Measurements from ENCODE around the gene GALK2.

The GALK2 gene

GRCh38 chr15:49372366-49372765 is 202.3 kb downstream of the GALK2 start:
- H3K4me3 ChIP-seq (ENCODE audit: low read depth in 1 of 2, low read length in 2 of 2) = no peak overlapping the region
- H3K36me3 ChIP-seq (ENCODE audit: control insufficient read depth in 1 of 2, insufficient read depth in 2 of 2, low read length in 2 of 2) = no peaks in the 10 kb centered on the region
- no peak overlapping the region for H3K9ac ChIP-seq (ENCODE audit: low read depth in 1 of 2, low read length in 2 of 2)
- no peaks in the 10 kb centered on the region for H3K27me3 ChIP-seq (ENCODE audit: control insufficient read depth in 1 of 2, insufficient read depth in 2 of 2, low read length in 2 of 2)
- no peak overlapping the region for H3K27ac ChIP-seq (ENCODE audit: low read depth, low read length)
- H3K4me1 ChIP-seq (ENCODE audit: control insufficient read depth in 1 of 2, insufficient read depth in 2 of 2, low read length in 2 of 2) = no peaks in the 10 kb centered on the region
- no peaks in the 10 kb centered on the region for H3K9me3 ChIP-seq (ENCODE audit: control insufficient read depth in 1 of 2, low read length in 2 of 2)

- Histone ChIP-seq H3K27me3 (ENCODE audit: control insufficient read depth in 1 of 2, insufficient read depth in 2 of 2, low read length in 2 of 2) (no peaks in the 10 kb centered on the region), H3K4me1 (ENCODE audit: control insufficient read depth in 1 of 2, insufficient read depth in 2 of 2, low read length in 2 of 2) (no peaks in the 10 kb centered on the region), H3K9ac (ENCODE audit: low read depth in 1 of 2, low read length in 2 of 2) (no peak overlapping the region), H3K36me3 (ENCODE audit: control insufficient read depth in 1 of 2, insufficient read depth in 2 of 2, low read length in 2 of 2) (no peaks in the 10 kb centered on the region), H3K9me3 (ENCODE audit: control insufficient read depth in 1 of 2, low read length in 2 of 2) (no peaks in the 10 kb centered on the region), H3K27ac (ENCODE audit: low read depth, low read length) (no peak overlapping the region), H3K4me3 (ENCODE audit: low read depth in 1 of 2, low read length in 2 of 2) (no peak overlapping the region)
These were observed 209.9 kb downstream of the GALK2 start for GRCh38 chr15:49379996-49380395.

GRCh38 chr15:49380912-49381311 is 210.9 kb downstream of the GALK2 start:
- H3K9ac ChIP-seq (ENCODE audit: low read depth in 1 of 2, low read length in 2 of 2) = no peak overlapping the region

More at GRCh38 chr15:49380912-49381311, 210.9 kb downstream of the GALK2 start:
- H3K4me1 ChIP-seq (ENCODE audit: control insufficient read depth in 1 of 2, insufficient read depth in 2 of 2, low read length in 2 of 2) = no peaks in the 10 kb centered on the region
- H3K9me3 ChIP-seq (ENCODE audit: control insufficient read depth in 1 of 2, low read length in 2 of 2) = no peaks in the 10 kb centered on the region
- no peaks in the 10 kb centered on the region for H3K27me3 ChIP-seq (ENCODE audit: control insufficient read depth in 1 of 2, insufficient read depth in 2 of 2, low read length in 2 of 2)
- no peaks in the 10 kb centered on the region for H3K36me3 ChIP-seq (ENCODE audit: control insufficient read depth in 1 of 2, insufficient read depth in 2 of 2, low read length in 2 of 2)
- H3K27ac ChIP-seq (ENCODE audit: low read depth, low read length) = no peak overlapping the region
- H3K4me3 ChIP-seq (ENCODE audit: low read depth in 1 of 2, low read length in 2 of 2) = no peak overlapping the region

Measured in duodenal mucosa (tissue), 2 donors.